ENCODE data around the gene FXYD4. TPM values are rescaled to one million over a fixed set of nuclear protein-coding genes. Genes with fewer than 3 reads are reported as not detected.

The FXYD4 gene
- total RNA-seq, 2 experiments from 2014 or later: not detected

DNA sequence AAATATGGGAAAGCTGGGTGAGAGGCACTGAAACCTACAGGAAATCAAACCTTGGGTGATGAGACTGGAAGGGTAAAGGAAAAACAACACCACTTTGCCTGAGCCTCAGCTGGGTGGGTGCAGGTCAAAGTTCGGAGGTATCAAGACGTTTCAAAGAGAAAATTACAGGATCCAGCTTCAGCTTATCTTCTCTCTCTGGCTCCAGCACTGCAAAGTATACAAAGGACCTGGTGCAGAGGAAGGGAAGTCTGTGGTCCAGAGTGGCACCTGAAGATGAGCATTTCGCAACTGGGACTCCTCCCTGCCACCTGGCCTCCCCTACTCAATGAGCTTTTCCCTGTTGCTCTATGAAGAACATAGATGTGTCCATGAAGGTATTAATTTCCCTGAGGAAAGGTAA, 6.4 kb upstream of the FXYD4 start:
- Mint-ChIP-seq H3K9me3 (no peaks in the 10 kb centered on the region), H3K4me1 (peaks cover 29% of the 10 kb centered on the region), H3K36me3 (ENCODE audit: low read depth) (peaks cover 17% of the 10 kb centered on the region), H3K4me3 (no peak overlapping the region), H3K27ac (no peak overlapping the region), H3K27me3 (no peaks in the 10 kb centered on the region)
- ChIA-PET CTCF (interaction anchor here (0.5 kb wide), 1 partner anchor 71 kb away, joined by 3 read pairs; no protein-coding TSS in a partner anchor), POLR2A (no interaction called here)
- DNase-seq: no peak

DNA sequence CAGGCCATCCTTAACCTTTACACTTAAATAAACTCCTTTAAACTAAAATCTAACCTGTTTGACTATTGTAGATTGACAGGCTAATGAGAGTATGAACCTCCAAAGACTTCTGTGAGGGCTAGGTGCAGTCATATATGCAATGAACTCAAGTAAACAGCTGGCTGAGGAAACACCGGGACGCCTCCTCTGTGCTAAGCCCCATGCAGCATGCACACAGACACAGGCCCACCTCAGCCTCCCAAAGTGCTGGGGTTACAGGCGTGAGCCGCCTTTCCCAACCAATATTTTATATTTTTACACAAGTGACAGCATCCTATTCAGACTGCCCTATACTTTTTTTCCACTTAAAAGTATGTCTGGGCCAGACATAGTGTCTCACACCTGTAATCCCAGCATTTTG, 1.5 kb upstream of the FXYD4 start:
- CTCF ChIA-PET: no interaction called here
- H3K4me3 Mint-ChIP-seq: no peak overlapping the region
- H3K27me3 Mint-ChIP-seq: no peaks in the 10 kb centered on the region
- no peaks in the 10 kb centered on the region for H3K9me3 Mint-ChIP-seq
- peaks cover 12% of the 10 kb centered on the region for H3K4me1 Mint-ChIP-seq
- no peak overlapping the region for H3K27ac Mint-ChIP-seq
- no peaks in the 10 kb centered on the region for H3K36me3 Mint-ChIP-seq (ENCODE audit: low read depth)
- no peak for DNase-seq
- POLR2A ChIA-PET: no interaction called here

DNA sequence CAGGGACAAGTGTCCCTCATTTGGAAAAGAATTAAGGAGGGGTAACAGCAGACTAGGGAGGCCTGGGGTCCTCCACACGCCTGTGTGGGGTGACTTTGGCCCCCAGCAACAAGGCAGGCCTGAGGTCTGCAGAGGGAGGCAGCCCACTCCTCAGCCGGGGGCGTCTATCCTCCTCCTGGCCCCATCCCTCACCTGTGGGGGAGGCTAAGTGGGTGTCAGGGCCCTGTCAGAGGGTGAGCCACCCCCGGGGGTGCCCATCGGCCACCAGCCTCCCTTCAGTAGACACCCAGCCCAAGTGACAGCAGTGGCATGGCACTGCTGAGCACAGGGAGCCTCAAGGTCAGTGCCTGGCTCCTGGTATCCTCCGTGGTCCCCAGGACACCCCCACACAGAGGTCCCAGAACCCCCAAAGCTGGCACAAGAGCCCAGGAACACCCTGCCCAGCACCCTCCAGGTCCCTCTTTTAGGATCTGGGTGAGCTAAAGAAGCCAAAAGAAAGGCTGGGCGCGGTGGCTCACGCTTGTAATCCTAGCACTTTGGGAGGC, 693 bp upstream of the FXYD4 start:
- no peaks in the 10 kb centered on the region for H3K9me3 Mint-ChIP-seq
- ChIA-PET CTCF (no interaction called here), POLR2A (interaction anchor here (1.1 kb wide), 1 partner anchor 9 kb away, joined by 3 read pairs; no protein-coding TSS in a partner anchor)
- no peaks in the 10 kb centered on the region for H3K27me3 Mint-ChIP-seq
- H3K36me3 Mint-ChIP-seq (ENCODE audit: low read depth): no peaks in the 10 kb centered on the region
- DNase-seq: no peak
- no peak overlapping the region for H3K27ac Mint-ChIP-seq
- H3K4me1 Mint-ChIP-seq: peaks cover 11% of the 10 kb centered on the region
- H3K4me3 Mint-ChIP-seq: no peak overlapping the region

DNA sequence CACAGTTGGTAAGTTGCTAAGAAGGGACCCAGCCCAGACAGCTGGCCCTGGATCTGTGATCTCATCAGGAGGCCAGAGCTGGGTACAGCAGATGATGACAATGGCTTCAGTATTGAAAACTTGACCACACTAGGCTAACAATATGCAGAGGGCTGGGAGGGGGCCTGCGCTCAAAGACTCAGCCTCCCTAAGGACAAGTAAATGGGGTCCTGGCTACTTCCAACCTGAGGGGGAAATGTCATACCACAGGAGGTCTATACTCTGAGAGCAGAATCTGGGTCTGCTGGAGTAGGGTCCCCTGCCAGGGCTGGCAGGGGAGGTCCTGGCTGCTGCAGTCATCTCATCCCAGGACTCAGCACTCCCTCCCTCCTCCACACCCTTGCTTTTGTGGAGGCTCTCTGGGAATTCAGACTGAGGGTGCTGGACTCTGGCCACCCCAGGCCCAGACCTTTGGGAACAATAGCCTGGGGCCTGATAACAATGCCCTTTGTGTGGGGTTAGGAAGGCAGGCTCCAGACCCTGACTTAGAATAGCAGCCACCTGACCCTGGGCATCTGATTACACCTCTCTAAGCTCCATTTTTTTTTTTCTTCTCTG, 1.4 kb downstream of the FXYD4 start:
- Mint-ChIP-seq H3K4me1 (peaks cover 11% of the 10 kb centered on the region), H3K27ac (no peak overlapping the region), H3K9me3 (no peaks in the 10 kb centered on the region), H3K36me3 (ENCODE audit: low read depth) (no peaks in the 10 kb centered on the region), H3K27me3 (no peaks in the 10 kb centered on the region), H3K4me3 (no peak overlapping the region)
- ChIA-PET POLR2A (interaction anchor here (0.6 to 1.1 kb wide), 2 partner anchors 13 to 15 kb away, joined by 3 to 4 read pairs; no protein-coding TSS in a partner anchor), CTCF (interaction anchor here (0.8 kb wide), 1 partner anchor 10 kb away, joined by 3 read pairs; no protein-coding TSS in a partner anchor)
- no peak for DNase-seq

DNA sequence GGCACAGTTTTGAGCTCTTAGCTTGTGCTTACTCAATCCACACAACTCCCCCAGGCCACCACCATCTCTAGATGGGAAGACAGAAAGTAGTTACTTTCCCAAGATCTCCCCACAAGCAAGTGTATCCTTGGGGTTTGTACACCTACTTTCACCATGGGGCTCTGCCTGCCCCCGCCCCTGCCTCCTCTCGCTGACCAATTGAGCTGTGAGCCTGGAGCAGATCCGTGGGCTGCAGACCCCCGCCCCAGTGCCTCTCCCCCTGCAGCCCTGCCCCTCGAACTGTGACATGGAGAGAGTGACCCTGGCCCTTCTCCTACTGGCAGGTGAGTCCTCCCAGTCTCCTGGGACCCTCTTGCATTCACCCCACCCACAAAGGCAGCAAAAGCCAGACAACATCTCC, 2.0 kb downstream of the FXYD4 start:
- Mint-ChIP-seq H3K4me1 (peaks cover 11% of the 10 kb centered on the region), H3K27me3 (no peaks in the 10 kb centered on the region), H3K36me3 (ENCODE audit: low read depth) (no peaks in the 10 kb centered on the region), H3K9me3 (no peaks in the 10 kb centered on the region), H3K27ac (no peak overlapping the region), H3K4me3 (no peak overlapping the region)
- CTCF ChIA-PET: no interaction called here
- no peak for DNase-seq
- POLR2A ChIA-PET: interaction anchor here (1.1 to 1.2 kb wide), 2 partner anchors 10 to 14 kb away, joined by 4 read pairs; no protein-coding TSS in a partner anchor

DNA sequence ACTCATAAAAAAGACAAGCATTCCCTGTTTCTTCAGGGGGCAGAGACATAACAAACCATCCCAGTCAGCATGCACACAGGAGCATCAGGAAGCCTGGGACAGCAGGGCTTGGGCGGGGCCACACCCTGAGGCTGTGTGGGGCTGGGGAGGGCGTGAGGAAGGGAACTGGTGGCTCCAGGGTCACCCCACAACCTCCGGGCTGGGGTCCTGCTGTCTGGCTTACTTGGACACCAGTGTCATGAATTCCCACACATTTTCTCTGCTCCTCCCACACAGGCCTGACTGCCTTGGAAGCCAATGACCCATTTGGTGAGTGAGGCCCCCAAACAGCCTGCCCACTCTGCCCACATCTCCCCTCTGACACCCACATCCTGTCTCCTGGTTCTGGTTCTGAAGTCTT, 2.8 kb downstream of the FXYD4 start:
- Mint-ChIP-seq H3K4me3 (no peak overlapping the region), H3K36me3 (ENCODE audit: low read depth) (no peaks in the 10 kb centered on the region), H3K27me3 (no peaks in the 10 kb centered on the region), H3K9me3 (no peaks in the 10 kb centered on the region), H3K4me1 (peaks cover 11% of the 10 kb centered on the region), H3K27ac (no peak overlapping the region)
- CTCF ChIA-PET: no interaction called here
- DNase-seq: no peak
- POLR2A ChIA-PET: interaction anchor here (1.2 kb wide), 1 partner anchor 9 kb away, joined by 4 read pairs; no protein-coding TSS in a partner anchor

DNA sequence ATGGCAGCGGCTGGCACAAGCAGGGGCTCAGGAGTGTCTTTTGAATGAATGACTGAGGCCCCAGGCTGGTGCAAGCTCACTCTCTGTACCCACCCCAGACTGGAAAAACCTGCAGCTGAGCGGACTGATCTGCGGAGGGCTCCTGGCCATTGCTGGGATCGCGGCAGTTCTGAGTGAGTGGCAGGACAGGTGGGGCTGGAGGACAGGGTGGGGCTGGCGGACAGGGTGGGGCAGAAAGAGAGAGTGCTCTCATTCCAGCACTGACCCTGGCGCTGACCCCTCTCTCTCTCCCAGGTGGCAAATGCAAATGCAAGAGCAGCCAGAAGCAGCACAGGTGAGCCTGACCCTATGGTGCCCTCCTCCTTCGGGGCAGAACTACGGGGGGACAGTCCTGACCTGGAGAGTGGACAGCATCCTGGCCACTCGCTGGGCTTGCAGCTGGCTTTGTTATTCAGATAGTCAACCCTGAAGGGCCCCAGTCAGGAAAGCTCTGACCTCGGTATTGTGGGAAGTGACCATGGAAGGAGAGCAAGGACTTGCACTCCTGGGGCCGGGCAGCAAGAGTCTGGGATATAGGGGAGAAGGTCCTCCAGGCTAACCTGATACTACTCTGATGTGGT, 4.1 kb downstream of the FXYD4 start:
- Mint-ChIP-seq H3K27ac (no peak overlapping the region), H3K27me3 (no peaks in the 10 kb centered on the region), H3K4me3 (no peak overlapping the region), H3K9me3 (no peaks in the 10 kb centered on the region), H3K36me3 (ENCODE audit: low read depth) (no peaks in the 10 kb centered on the region), H3K4me1 (peaks cover 11% of the 10 kb centered on the region)
- no peak for DNase-seq
- POLR2A ChIA-PET: no interaction called here
- CTCF ChIA-PET: interaction anchor here (0.7 kb wide), 1 partner anchor 171 kb away, joined by 6 read pairs; no protein-coding TSS in a partner anchor

DNA sequence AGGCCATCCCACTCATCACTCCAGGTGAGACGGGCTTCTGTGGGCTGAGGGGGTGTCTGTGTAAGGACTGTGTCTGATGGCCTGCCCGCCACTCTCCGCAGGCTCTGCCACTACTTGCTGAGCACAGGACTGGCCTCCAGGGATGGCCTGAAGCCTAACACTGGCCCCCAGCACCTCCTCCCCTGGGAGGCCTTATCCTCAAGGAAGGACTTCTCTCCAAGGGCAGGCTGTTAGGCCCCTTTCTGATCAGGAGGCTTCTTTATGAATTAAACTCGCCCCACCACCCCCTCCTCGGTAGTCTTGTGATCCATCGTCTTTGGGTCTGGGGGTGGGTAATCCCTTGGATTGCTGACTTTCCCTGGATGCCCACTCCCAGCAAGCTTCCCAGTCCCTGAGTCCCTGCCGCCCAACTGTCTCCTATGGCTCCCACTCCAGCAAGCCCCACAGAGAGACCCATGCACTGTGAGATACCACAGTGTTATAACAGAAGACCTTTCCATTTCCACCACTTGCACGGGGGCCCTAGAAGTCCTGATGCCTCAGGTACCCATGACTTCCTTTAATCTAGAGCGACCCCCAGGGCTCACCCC, 4.7 kb downstream of the FXYD4 start:
- Mint-ChIP-seq H3K4me3 (no peak overlapping the region), H3K27ac (no peak overlapping the region), H3K9me3 (no peaks in the 10 kb centered on the region), H3K4me1 (peaks cover 14% of the 10 kb centered on the region), H3K36me3 (ENCODE audit: low read depth) (no peaks in the 10 kb centered on the region), H3K27me3 (no peaks in the 10 kb centered on the region)
- ChIA-PET POLR2A (interaction anchor here (1.3 kb wide), 1 partner anchor 10 kb away, joined by 3 read pairs; no protein-coding TSS in a partner anchor), CTCF (no interaction called here)
- DNase-seq: no peak

DNA sequence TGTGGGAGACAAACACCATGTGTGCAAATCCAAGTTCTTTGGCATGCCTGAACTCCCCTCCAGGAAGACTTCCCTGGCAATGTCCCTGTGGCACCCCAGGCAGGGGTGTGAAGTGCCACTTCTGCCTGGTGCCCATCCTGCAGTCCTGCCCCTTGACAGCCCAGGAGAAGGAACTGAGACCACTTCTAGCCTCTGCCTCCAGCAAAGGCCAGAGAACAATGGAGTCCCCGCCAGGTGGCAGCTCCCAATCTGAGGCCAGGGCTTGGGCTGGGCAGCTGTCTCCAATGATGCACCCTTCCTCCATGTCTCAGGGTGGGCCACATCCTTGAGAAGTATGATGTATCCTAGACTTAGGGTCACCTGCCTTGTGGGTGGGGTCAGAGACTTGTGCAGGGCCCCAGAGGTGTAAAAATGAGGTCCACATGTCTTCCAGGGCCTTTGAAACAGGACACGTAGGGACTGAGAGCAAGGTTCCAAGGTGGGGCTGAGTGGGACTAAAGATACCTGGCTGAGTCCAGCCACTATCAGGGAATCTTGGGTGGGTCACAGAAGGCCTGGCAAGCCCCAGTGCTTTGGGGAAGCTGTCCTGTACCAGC, 5.5 kb downstream of the FXYD4 start:
- Mint-ChIP-seq H3K36me3 (ENCODE audit: low read depth) (no peaks in the 10 kb centered on the region), H3K4me1 (peaks cover 14% of the 10 kb centered on the region), H3K4me3 (no peak overlapping the region), H3K9me3 (no peaks in the 10 kb centered on the region), H3K27ac (no peak overlapping the region), H3K27me3 (no peaks in the 10 kb centered on the region)
- ChIA-PET CTCF (no interaction called here), POLR2A (interaction anchor here (1.3 kb wide), 1 partner anchor 10 kb away, joined by 3 read pairs; no protein-coding TSS in a partner anchor)
- DNase-seq: no peak

DNA sequence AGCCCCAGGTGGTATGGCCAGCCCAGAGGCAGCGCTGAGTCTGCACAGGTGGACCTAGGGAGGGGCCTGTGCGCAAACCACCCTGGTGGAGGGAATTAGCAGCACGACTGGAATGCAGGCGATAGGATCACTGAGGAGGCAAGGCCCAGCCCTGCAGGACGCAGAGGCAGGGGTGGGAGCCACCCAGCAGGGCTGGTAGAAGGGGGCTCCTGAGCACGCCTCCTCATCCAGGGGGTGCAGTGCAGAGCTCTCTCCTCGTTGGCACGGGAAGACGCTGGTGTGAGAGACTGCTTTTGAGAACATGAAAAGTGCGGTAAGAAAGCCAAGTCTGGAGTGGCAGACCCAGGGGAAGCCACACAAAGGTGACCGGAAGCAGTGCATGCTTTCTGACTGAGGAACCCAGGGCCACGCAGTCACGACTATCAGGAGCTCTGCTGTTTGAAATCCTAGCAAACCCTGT, 6.0 kb downstream of the FXYD4 start:
- H3K4me3 Mint-ChIP-seq: no peak overlapping the region
- no peaks in the 10 kb centered on the region for H3K36me3 Mint-ChIP-seq (ENCODE audit: low read depth)
- ChIA-PET CTCF (no interaction called here), POLR2A (interaction anchor here (1.3 kb wide), 1 partner anchor 11 kb away, joined by 3 read pairs; no protein-coding TSS in a partner anchor)
- no peak overlapping the region for H3K27ac Mint-ChIP-seq
- H3K9me3 Mint-ChIP-seq: no peaks in the 10 kb centered on the region
- no peak for DNase-seq
- H3K27me3 Mint-ChIP-seq: no peaks in the 10 kb centered on the region
- peaks cover 14% of the 10 kb centered on the region for H3K4me1 Mint-ChIP-seq

DNA sequence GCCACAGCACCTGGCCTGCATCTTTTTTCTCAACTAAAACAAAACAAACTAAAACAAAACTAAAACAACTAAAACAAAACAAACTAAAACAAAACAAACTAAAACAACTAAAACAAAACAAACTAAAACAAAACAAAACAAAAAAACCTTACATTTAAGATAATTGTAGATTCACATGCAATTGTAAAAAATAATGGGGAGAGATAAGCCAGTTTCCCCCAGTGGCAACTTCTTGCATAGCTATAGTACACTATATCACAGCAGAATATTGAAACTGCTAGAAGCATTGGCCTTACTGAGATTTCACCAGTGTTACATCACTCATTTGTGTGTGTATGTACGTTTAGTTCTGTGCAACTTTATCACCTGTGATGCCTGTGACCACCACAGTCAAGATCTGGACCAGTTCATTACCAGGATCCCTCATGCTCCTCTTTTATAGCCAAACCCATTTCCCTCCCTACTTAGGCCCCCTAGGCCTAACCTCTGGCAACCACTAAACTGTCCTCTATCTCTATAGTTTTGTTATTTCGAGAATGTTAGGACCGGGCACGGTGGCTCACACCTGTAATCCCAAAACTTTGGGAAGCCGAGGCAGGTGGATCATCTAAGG, 9.3 kb downstream of the FXYD4 start:
- Mint-ChIP-seq H3K4me3 (no peak overlapping the region), H3K4me1 (peaks cover 12% of the 10 kb centered on the region), H3K36me3 (ENCODE audit: low read depth) (peaks cover 14% of the 10 kb centered on the region), H3K27me3 (no peaks in the 10 kb centered on the region), H3K9me3 (no peaks in the 10 kb centered on the region), H3K27ac (no peak overlapping the region)
- no peak for DNase-seq
- ChIA-PET CTCF (interaction anchor here (0.5 to 1.6 kb wide), 2 partner anchors 19 to 461 kb away, joined by 4 read pairs; no protein-coding TSS in a partner anchor), POLR2A (interaction anchor here (0.8 to 1.5 kb wide), 4 partner anchors 14 to 20 kb away, joined by 3 to 4 read pairs (median 4); no protein-coding TSS in a partner anchor)

DNA sequence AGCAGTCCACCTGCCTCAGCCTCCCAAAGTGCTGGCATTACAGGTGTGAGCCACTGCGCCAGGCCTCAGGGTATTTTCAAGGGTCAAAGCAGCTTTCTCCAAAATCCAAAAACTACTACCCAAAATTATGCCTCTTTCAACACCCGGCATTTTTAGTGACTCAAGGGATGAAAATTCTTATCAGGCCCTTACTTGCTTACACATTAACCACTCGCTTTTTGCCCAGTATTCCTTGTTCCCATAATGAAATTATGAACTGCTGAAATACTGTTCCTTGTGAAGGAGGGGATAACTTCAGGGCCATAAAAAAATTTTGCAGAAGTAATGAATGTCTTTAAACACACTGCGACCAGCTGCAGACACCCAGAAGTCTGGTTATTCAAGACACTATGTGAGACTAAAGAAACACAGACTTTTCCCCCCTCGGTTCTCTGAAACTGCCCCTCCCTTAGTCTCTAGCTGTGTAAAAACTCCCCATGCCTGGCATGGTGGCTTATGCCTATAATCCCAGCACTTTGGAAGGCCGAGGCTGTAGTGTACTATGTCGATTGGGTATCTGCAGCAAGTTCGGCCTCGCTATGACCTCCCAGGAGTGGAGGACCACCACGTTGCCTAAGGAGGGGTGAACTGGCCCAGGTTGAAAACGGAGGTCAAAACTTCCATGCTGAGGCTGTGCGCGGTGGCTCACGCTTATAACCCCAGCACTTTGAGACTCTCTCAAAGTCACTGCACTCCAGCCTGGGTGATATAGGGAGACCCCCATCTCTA, 12.0 kb downstream of the FXYD4 start:
- ChIA-PET CTCF (interaction anchor here (0.7 kb wide), 1 partner anchor 11 kb away, joined by 4 read pairs; no protein-coding TSS in a partner anchor), POLR2A (interaction anchor here (0.6 to 2.5 kb wide), 6 partner anchors 9 to 263 kb away, joined by 3 to 12 read pairs (median 3); no protein-coding TSS in a partner anchor)
- Mint-ChIP-seq H3K4me3 (no peak overlapping the region), H3K9me3 (no peaks in the 10 kb centered on the region), H3K27me3 (no peaks in the 10 kb centered on the region), H3K27ac (no peak overlapping the region), H3K36me3 (ENCODE audit: low read depth) (peaks cover 37% of the 10 kb centered on the region), H3K4me1 (peaks cover 33% of the 10 kb centered on the region)
- no peak for DNase-seq

Measured in activated CD4-positive, alpha-beta memory T cell treated with anti-CD3 and anti-CD28 coated beads, Interleukin-2, amount 10 ng/mL, durations not matched to agents 7 days and 5 days (primary cell).